GM13976 (cell line): Measurements from ENCODE around the gene AVL9.
"Not testable (repeated sequence)": the region's sequence is repeated elsewhere in the genome, so short reads cannot be mapped to it uniquely, and the experiment has no call there.

Experiments used
- DNase-seq: peaks from one replicate; pipeline ENCODE4 v3.0.0; 2012; ENCODE audit warnings: low spot score
- CTCF ChIP-seq: IDR thresholded peaks from 2 replicates; pipeline ENCODE4 v1.5.1; 2012; ENCODE audit warnings: borderline replicate concordance, mild to moderate bottlenecking; ENCODE audit not compliant: insufficient read depth; ENCODE audit errors: extremely low read depth, missing control alignments, control extremely low read depth
- in situ Hi-C: fragments of 300-500 bp; cut with MboI; formaldehyde crosslinking; loops from one replicate; pipeline ENCODE4 v1.12.0; 2022; ENCODE audit warnings: low sequenced_read_pairs, mixed read lengths, inconsistent platforms; ENCODE audit not compliant: unreplicated experiment

The AVL9 gene

DNA sequence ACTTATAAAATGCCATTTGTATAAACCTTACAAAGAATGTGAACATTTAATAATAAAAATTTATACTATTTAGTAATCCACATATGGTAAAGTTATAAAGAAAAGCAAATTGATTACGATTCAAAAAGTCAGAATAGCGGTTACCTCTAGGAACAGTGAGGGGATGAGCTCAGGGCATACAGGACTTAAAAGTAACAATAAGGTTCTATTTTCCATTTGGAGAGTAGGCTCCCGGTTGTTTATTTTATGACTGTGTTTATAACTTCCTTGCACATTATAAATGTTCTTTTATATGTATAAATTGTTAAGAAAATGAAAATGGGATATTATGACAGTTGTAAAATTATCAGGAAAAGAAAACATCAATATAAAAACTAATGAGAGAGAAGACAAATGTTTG, 135.7 kb downstream of the AVL9 start:
- in situ Hi-C loops, result no loop called here
- TF ChIP-seq CTCF, result no peak
- no peak for DNase-seq

DNA sequence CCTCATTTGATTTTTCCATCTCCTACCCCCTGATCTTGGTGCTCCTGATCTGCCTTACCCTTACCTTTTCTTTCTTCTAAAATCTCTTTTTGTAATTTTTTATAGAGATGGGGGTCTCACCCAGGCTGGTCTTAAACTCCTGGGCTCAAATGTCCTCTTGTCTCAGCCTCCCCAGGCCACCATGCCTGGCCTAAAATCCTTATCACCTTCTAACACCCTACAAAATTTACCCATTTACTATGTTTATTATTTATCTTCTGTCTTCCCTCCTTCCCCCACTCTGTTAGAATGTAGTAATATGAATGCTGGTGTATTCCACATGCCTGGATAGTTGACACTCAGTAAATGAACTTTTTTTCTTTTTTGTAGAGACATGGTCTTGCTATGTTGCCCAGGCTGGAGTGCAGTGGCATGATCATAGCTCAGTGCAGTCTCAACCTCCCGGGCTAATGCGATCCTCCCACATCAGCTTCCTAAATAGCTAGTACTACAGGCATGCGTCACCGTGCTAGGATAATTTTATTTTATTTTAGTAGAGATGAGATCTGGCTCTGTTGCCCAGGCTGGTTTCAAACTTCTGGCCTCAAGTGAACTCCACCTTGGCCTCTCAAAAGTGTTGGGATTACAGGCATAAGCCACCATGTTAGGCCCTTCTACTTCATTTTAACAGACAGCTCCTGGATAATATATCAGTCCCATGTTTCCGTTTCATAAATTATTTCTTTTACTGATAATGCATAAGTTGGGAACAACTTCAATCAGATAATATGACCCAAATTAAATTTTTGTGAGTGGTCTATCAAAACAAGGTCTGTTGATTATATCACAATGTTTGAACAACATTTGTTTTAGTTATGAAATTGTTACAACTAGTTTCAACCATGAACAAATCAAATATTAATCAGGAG, 136.6 kb downstream of the AVL9 start:
- DNase-seq, in situ Hi-C loops: not testable (repeated sequence)

- in situ Hi-C loops, DNase-seq: not testable (repeated sequence)
Observed at GRCh38 chr7:32633446-32633845, 138.2 kb downstream of the AVL9 start.

GRCh38 chr7:32634798-32635393, 139.6 kb downstream of the AVL9 start:
- in situ Hi-C loops, DNase-seq: not testable (repeated sequence)

- in situ Hi-C loops, DNase-seq: not testable (repeated sequence)
Observed at GRCh38 chr7:32636725-32637462, 141.6 kb downstream of the AVL9 start.

DNA sequence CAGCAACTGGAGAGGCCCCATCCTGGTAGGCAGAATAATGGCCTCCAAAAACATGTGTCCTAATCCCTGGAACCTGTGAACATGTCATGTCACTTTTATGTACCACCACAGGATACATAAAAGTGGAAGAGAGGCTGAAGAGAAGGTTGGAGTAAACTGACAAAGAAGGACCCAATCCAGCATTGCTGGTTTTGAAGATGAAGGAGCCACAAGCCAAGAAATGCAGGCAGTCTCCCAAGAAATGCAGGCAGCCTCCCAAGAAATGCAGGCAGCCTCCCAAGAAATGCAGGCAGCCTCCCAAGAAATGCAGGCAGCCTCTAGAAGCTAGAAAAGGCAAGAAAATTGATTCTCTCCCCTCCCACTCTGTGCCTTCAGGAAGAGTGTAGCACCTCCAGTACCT, 142.3 kb downstream of the AVL9 start:
- DNase-seq, in situ Hi-C loops: not testable (repeated sequence)
